HG03457 (cell line): Measurements from ENCODE around the gene SEMA4D.

Experiments used
- ATAC-seq: cut with Tn5 transposase; IDR thresholded peaks from one replicate; pipeline ENCODE4 v1.9.1; 2021; ENCODE audit warnings: moderate number of reproducible peaks; ENCODE audit not compliant: unreplicated experiment

SEMA4D gene

DNA sequence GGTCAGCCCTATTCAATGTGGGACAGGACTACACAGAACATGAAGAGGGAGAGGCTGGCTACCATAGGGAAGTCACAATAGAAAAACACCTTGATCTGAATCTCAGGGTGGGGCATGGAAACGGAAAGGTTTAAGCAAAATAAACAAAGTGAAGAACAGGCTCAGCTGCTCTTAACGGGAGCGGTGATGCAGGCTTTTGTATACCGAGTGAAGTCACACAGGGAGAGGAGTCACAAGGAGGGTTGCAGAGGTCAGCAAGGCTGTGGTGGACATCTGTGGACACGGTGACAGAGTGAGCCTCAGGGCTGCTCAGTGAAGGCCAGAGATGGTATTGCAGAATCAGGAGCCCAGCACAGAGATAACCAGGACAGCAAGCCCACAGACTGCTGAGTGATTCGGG is 30.6 kb upstream of the SEMA4D start:
- ATAC-seq, result no peak

DNA sequence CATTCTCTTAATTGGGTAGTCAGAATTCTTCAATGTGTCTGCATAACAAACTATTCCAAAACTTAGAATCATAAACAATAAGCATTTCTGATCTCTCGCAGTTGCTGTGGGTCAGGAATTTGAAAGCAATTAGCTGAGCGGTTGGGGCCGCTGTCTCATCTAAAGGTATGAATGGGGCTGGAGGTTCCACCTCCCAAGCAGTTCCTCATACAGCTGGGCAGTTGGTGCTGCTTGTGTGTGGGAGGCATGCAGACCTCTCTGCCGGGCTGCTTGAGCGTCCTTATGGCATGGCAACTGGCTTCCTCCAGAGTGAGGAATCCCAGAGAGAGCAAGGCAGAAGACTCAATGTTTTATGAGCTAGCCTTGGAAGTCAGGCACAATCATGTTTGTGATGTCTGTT is 30.2 kb upstream of the SEMA4D start:
- ATAC-seq, result no peak

DNA sequence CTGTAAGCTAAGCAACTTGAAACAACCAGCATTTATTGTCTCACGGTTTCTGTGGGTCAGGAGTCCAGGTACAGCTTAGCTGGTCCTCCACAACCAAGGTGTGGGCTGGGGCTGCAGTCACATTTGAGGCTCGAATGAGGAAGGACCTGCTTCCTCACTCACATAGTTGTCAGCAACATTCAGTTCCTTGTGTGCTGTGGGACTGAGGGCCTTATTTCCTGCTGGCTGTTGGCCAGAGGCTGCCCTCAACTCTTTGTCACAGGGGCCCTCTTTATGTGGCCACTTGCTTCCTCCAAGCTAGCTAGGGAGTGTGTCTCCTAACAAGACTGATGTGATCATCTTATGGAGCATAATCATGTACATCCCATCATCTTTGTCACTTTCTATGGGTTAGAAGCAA is 29.2 kb upstream of the SEMA4D start:
- no peak for ATAC-seq

DNA sequence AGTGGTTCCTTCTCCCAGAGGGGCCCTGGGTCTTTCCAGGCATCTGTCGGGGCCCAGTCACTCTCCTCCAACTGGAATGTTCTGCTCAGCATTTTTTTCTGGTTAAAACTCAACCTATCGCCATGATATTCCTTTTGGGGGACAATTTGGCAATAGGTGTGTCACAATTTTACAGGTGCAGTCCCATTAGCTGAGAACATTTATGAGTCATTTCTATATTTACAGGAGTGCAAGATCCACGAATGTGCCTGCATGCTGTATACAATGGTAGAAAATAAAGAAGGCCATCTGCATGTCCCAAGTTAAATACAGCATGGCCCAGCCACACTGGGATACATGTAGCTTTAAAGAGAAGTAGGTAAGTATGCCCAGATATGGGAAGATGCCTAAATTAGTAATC is 28.8 kb upstream of the SEMA4D start:
- no peak for ATAC-seq

DNA sequence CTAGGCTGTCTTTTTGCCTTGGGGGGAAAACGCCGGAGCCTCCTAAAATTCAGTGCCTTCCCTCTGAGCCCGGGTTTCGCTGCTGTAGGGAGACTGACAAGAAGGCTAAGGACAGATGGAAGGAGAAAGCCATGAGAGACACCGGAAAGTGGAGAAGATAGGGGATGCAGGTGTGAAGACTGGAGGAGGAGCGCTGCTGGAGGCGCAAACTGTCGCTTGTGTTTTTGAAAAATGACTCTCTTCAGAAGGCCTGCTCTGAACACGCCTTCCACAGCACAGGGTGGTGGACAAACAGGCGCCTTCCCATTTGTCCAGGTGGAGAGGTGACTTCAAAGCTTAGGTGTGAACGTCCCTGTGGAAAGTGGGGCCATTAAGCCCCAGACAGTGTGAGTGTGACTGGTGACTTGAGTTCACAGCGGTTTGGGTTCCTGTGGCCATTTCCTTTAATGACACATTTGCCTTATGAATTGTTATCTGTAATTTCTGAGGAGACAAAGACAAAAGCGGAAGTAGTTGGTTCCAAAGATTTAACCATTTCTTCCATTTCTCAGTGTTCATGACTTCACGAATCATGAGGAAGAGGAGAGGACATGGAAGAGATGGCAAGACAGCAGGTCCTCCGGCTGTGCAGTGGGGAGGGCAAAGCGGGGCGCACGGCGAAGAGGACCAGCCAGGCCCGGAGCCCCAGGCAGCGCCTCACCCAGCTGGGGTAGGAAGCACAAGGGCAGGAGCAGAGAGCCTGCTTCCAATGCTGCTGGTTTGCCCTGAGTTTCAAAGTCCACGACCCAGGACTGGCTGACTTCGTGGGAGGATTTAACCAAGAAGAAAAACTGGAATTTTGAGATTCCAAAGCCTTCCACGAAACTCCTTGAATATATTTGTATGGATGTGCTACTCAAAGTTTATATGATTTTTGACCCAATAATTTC is 27.8 kb upstream of the SEMA4D start:
- no peak for ATAC-seq

DNA sequence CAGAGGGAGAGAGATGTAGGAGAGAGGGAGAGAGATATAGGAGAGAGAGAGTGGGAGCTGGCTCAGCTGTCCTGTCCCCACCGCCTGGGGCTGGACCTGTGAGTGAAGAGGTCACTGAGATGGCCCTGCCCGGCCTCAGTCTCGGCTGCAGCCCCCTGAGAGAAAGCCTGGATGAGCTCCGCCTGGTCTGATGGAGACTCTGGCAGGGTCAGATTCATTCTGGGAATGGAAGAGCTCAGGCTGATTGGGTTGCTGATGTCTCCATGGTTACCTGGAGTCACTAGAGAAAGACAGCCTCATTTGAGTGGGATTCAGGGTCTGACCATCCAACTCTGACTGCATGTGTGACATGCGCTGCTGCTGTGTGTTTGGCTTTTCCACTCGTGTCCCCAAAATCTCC is 27.1 kb upstream of the SEMA4D start:
- ATAC-seq, result no peak

DNA sequence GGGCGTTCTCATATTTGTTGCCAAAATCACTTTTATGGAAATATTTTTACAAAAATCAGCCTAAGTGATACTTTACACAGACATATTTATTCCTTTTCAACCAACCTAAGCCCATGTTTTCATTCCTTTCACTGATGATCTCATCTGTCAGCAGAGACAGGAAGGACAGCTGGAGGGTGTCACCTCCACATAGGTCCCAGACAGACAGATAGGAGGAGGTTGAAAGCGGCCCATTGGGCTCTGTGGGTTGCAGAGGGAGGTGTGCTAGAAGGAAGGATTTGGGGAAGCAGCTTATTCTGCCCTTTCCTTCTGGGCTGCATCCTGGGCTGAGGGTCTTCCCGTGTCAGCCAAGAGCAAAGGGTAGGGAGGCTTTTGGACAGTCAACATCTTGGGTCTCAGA is 26.0 kb upstream of the SEMA4D start:
- ATAC-seq, result no peak

DNA sequence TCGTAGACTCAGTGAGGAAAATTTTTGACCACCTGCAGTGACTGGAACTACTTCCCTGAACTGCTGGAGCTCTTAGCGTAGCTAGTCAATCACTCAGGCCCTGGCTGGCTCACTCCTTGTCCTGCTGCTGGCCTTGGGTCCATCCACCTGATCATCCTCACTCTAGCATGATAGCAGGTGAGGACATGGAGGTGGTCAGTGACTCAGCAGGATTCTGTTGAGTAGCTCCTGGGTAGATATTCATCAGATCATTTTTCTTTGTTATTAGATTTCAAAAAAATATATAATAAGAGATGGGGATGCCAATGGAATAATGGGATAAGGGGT is 25.0 kb upstream of the SEMA4D start:
- no peak for ATAC-seq

DNA sequence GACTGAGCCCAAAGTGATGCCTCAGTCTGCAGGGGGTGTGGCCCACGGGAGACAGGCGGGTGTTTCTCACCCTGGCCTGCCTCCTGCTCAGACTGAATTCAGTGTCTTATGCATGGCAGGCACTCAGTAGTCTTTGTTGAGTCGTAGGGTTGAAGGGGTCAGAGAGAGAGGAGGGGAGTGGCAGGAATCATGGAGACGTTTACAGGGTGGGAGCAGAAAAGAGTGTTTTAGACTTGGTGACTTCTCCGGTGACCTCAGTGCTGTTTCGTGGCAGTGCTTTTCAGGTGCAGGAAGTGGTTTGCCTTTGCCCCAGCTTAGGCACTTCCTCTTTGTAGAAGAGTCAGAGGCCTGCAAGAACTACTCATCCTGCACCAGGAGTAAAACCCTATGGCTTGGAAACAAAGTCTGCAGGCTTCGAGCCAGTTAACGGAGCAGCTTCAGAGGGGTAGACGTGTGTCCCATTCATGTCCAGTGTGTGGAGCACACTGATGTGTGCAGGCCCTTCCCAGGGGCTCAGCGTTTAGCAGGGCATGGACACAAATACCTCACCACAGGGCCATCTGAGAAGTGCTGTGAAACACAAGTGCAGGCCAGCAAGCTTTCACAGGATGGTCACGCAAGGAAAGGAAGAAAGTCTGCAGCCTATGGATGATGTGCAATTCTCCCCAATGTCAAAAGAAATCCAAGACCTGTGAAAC is 24.5 kb upstream of the SEMA4D start:
- peak; percentile 72 for ATAC-seq

DNA sequence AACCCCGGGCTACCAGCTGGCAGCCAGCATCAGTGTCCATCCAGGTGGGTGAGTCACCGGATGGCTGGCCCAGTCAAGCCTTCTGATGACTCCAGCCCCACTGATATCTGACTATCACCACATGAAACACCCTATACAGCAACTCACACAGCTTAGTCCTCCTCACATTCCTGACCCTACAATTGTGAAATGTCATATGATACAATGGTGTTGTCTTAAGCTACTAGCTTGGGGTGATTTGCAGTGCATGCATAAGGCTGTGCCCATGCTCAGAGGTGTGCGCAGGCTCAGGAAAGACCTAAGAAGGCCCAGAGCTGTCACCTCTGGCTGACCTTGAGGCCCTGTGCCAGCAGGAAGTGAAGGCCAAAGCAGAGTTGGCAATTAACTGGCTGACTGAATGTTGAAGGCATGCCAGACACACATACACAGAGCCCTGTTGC is 21.5 kb upstream of the SEMA4D start:
- ATAC-seq, result no peak

DNA sequence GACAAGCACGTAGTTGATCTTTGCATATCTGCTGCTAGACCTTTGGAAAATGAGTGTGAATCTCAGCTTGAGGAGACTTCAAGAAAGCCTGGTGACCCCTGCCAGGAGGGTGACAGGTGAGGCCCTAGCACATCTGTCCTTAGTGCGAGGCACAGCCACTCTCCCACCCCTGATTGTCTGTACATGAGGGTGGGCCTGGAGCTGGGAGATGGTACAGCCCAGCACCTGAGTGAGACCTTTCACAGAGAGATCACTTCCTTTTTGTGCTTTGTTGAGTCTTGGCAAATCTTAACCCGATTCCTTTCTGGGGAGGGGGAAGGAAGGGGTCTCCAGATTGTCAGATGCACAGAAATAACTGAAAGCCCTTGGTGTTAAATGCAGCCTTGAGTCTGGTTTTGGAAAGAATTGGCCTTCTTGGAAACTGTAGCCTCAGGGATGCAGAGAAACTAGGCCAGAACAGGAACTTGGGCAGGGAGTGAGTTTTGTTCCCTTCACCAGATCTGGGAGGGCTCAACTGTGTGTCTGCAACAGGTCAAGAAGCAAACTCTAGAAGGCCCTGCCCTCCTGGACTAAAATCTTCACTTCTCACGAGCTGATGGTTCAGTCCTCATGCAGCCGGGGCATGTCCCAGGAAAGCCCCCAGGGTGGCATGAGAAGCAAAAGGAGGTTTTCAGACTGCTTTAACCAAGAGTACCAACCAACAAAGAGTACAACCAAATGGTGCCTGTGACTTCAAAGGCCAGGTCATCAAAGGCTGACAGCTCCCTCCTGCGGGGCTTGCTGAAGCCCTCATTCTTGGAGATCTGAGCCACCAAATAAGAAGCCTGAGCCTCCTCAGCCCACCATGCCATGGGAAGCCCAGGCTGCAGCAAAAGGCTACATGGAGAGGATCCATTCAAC is 20.8 kb upstream of the SEMA4D start:
- no peak for ATAC-seq

DNA sequence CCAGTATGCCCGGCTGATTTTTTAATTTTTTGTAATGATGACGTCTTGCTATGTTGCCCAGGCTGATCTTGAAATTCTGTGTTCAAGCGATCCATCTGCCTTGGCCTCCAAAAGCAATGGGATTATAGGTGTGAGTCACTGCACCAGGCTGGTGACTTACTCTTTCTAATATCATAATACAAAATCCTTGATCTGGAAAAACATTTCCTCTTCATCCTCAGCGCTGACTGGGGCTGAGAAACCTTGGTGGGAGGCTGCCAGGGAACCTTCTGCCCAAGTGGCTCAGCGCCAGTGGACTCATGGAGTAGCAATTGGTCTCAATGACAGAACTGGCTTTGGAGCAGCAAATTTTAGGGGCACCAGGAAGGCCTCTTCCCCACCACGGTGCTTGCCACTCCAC is 17.5 kb upstream of the SEMA4D start:
- no peak for ATAC-seq

DNA sequence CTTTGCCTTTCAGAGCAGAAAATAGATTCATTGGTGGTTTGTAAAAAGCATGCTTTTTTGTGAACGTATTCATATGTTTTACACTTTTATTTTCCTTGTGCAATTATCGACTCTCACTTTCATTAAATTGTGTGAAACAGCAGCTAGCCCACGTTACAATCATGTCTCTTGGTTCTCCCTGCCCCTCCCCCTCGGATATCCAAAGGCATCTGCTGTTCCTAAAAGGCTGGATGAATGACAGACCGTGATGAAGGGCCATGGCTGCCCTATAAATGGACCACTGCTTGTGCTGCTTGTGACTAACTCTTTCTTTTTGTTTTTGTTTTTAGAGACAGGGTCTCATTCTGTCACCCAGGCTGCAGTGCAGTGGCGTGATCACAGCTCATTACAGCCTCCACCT is 17.0 kb upstream of the SEMA4D start:
- ATAC-seq, result no peak

DNA sequence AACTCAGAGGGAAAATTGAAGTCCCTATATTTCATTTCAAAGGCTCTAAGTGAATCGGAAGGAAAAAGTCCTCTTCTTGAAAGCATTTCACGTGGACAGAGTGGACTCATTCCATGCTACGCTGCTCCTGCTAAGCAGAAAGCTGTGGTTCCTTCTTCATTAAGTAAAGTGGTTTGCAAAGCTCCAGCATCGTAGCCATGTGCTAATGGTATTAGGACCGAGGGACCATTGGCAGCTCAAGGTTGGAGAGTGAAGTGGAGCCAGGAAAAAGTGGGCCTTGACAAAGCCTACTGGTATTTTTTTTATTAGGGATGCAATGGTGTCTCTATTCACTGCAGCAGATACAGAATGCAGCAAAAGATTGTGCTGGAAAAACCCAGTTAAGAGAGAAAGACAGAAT is 16.4 kb upstream of the SEMA4D start:
- no peak for ATAC-seq

DNA sequence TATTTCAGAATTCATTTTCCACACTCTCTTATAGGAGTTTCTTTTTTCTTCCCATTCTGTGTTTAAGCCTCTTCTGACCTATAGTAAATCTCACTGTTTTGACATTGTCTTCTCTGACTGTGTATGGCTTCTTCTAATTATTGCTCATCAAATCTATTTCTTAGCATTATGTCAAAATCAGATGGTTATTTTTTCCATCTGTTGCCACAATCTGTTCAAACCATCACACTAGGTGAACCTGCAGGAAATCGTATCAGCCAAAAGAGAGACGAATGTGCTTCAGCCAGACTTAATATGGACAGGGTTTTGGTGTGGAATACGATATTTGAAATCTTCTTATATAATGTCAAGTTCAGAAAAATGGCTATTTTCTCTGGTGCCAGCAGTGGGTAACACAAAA is 15.9 kb upstream of the SEMA4D start:
- ATAC-seq, result no peak

DNA sequence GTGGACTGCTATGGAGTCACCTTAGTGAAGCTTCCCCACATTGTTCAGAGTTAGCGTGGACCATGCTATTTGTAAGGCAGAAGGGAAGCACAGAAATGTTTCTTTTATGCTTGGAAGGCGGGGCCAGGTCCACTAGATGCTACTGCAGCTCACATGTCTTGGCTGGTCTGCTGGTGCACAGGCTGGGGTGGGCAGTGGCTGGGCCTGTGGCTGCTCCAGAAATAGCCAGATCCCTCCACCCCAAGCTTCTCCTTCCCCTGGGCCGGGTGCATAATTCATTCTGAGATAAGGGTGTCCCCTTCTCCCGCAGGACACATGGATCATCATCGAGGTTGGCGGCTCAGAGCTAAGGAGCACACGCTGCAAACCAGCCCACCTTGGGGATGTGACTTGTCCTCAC is 14.5 kb upstream of the SEMA4D start:
- no peak for ATAC-seq

DNA sequence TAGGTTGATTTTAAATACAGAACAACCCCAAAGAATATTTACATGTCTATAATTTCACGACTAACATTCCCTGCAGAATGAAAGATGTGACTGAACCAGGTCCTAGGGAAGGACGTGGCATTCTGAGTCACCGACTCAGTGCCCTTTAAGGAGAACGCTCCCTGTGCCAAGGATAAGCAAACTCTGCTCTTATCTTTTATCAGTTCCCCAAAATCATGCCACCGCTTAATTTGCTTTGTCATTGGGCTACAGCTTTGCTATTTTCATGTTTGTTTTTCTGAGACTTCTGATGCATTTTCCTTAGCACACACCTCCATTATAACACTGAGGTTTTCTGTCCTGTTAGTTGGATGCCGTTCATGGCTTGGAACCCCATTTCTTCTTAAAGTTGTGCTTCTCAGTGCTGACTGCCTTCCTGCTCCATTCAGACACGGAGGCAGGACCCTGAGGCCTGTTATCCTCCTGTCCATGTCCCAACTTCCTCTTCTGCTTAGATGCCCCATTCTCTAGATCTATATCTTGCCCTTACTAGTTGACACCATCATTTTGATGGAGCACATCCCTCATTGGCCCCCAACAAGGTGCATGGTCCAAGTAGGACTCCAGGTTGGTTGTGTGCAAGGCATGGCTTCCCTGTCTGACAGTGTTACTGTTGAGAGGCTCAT is 11.2 kb upstream of the SEMA4D start:
- no peak for ATAC-seq

DNA sequence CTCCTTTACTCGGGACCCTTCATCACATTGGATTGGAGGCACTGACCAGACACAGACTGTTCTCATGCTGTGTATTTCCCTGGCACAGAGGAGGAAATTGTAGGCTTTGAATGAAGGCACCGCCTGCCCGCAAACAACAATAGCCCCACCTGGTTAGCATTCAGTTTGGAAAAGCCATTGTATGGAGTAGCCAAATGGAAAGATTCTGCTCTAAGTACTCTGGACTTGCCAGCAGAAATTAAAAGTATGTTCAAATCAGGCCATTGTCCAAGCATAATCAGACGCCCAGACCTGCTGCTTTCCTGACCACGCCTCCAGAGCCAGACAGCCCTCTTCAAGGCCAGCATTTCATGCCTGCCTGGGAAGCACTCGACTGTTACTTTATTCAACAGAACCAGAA is 8.0 kb upstream of the SEMA4D start:
- ATAC-seq, result no peak

DNA sequence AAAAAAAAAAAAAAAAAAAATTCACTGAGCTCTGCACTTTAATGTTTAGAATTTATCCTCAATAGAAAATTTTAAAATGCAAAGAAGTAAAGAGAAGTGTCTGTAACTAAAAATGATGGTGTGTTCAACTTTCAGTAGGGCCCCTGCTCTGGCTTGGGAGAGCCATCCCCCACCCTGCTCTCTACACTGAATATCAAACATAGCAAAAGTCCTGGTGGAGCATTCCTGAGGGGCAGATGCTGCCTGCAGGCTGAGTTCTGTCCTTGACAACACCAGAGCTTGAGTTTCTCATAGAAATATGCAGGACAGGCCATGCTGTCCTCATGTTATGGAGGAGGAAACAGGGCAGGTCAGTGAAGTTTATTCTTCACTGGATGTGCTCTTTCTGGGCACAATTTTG is 7.1 kb upstream of the SEMA4D start:
- no peak for ATAC-seq

DNA sequence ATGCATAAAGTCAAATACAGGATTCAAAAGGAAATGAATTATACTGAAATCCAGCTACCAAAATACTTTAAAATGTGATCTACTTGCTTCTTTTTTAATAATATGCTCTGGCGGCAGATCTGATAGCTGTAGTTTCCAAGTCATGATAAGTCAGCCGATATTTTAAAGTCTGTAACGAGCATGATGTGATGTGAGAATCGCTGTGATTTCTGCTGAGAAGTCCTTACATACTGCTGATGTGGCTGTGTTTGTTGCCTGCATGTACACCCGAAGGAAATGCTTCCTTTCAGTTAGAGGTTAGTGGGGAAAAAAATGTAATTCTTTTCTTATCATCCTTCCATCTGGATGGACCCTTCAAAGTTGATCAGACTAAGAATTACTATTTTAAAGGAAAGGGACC is 4.8 kb upstream of the SEMA4D start:
- no peak for ATAC-seq

DNA sequence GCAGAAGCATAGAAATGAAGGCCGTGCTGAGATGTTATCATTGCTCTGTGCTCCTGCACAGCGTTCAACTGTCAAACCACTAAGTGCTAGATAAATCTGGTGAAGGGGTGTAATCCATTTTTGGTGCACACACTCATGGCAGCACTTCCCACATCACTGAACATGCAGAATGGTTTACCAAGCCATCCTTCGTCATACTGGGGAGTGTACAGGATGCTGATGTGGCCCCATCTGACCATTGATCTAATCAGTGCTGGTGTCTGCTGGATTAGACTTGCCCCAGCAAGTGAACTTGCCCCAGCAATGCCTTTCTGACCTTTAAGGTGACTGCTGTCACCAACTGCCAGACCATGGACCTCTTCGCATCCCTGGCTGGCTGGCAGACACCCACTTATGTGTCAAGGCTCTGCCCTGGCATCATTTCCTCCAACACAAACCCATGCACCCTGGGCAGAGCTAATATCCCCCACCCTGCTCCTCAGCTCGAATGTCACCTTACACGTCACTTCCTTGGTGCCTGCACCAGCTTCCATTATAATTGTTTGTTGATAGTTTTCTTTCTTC is 4.2 kb upstream of the SEMA4D start:
- no peak for ATAC-seq
